ENCODE data around the gene SLC12A8.

DNA sequence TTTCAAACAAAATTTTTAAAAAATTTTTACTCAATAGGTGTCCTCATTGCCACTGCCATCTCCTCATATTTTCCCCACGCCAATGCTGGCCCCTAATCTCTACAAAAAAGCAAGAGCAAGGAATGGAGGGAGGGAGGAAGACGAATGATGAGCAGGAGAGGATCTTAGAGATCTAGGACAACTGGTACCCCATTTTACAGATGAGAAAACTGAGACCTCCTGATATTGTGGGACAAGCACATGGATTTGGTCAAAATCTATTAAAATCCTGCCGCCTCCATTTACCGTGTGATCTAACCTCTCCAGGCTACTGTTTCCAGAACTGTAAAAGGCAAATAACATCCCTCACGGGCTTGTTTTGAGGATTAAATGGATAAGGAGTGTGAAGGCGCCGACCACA lies 161.3 kb downstream of the SLC12A8 start:
- no peak for TF ChIP-seq HDAC6 (IDR thresholded peaks at IDR 0.05; ENCODE audit: unreplicated experiment)
- TF ChIP-seq MEF2A (IDR thresholded peaks at IDR 0.05; ENCODE audit: insufficient read depth, low read depth, low read length): no peak
- no peak for TF ChIP-seq PAX8 (IDR thresholded peaks at IDR 0.05)
- no peak for TF ChIP-seq DPF2 (IDR thresholded peaks at IDR 0.05)
- no peak for TF ChIP-seq RAD21 (IDR thresholded peaks at IDR 0.05; ENCODE audit: insufficient read depth, low read depth, low read length)
- no peak for TF ChIP-seq REST (IDR thresholded peaks at IDR 0.05; ENCODE audit: low read depth, low read length)
- no peak for TF ChIP-seq NFXL1 (IDR thresholded peaks at IDR 0.05; ENCODE audit: borderline replicate concordance)
- TF ChIP-seq TCF12 (IDR thresholded peaks at IDR 0.05; ENCODE audit: low read depth, low read length): no peak
